GM12891 (cell line): ENCODE measurements around the gene FAH.

Experiments used
- POLR2A ChIP-seq: IDR thresholded peaks from 2 replicates; pipeline ENCODE4 v1.6.1; 2011; ENCODE audit warnings: low read depth, low read length, control low read depth
- POLR2AphosphoS5 ChIP-seq: IDR thresholded peaks from 2 replicates; pipeline ENCODE4 v1.6.1; 2011; ENCODE audit warnings: low read depth, low read length, control low read depth

GRCh38 chr15:80167936-80168335 is 15.1 kb downstream of the FAH start:
- TF ChIP-seq POLR2A: no peak
- no peak for TF ChIP-seq POLR2AphosphoS5
